HCT116 (cell line): ENCODE results near the gene IGSF6. TPM values are rescaled to one million over a fixed set of nuclear protein-coding genes. Genes with fewer than 3 reads are reported as not detected.
"Not testable (repeated sequence)": the region's sequence is repeated elsewhere in the genome, so short reads cannot be mapped to it uniquely, and the experiment has no call there.

Experiments used
- ATAC-seq: fragments of 200-7000 bp; cut with Tn5 transposase; 2 replicates; pipeline ENCODE4 v1.9.1; 2020; ENCODE audit warnings: mild to moderate bottlenecking, moderate library complexity
- BruUV-seq: library from RNA; stranded (reverse); fragments of 400-500 nt; replicated peaks from 2 replicates; lab custom pipeline; 2021; lab: Mats Ljungman, UMichigan
- CTCF ChIA-PET: fragments of 300-600 bp; sonication (Branson Sonifier 250); formaldehyde crosslinking; loops from one replicate; lab custom pipeline; 2021; ENCODE audit warnings: antibody characterized with exemption; lab: Charles Lee
- POLR2A ChIA-PET: fragments of 300-600, 350-600 bp; sonication (Branson Sonifier 250); formaldehyde crosslinking; loops from one replicate; lab custom pipeline; 2021; ENCODE audit warnings: antibody characterized with exemption; lab: Charles Lee
- RAD21 ChIA-PET, 2 experiments: fragments of 300-600 bp; sonication (Branson Sonifier 250); formaldehyde crosslinking; loops; one replicate each; lab custom pipeline; 2023; ENCODE audit warnings: low total read pairs in 2 of 2; ENCODE audit not compliant: uncharacterized antibody in 2 of 2, unreplicated experiment in 2 of 2, low non-redundant PET in 1 of 2; lab: Charles Lee
- DNase-seq: peaks from one replicate; pipeline ENCODE4 v3.0.0-alpha.2; 2010; ENCODE audit warnings: low read depth, low spot score
- H2AFZ ChIP-seq: fragments of 200-600 bp; shearing (Covaris generic), sonication (generic); 2 replicates; pipeline ENCODE4 v1.6.1; 2017; ENCODE audit warnings: low read depth, mixed run types, mixed read lengths, antibody characterized with exemption, low read length; ENCODE audit not compliant: poor library complexity, severe bottlenecking
- H3K27ac ChIP-seq: 2 replicates; pipeline ENCODE4 v1.5.1; 2012; ENCODE audit warnings: low read depth, low read length
- H3K27me3 ChIP-seq: fragments of 200-600 bp; sonication (generic); 2 replicates; pipeline ENCODE4 v1.6.1; 2016; ENCODE audit warnings: mixed run types, low read length, mixed read lengths; ENCODE audit not compliant: insufficient read depth
- H3K36me3 ChIP-seq, 2 experiments: fragments of 200-500 bp in 1 of 2; fragments of 200-600 bp in 1 of 2; sonication (Bioruptor generic) in 1 of 2; sonication (generic) in 1 of 2; 2 replicates each; pipeline versions ENCODE4 v1.5.1 to v1.6.1; 2014 to 2016; ENCODE audit warnings: low read length in 2 of 2, inconsistent platforms in 1 of 2, mixed read lengths in 1 of 2, mixed run types in 1 of 2; ENCODE audit not compliant: insufficient read depth in 2 of 2, control insufficient read depth in 1 of 2
- H3K4me1 ChIP-seq, 2 experiments: fragments of 200-600 bp in 1 of 2; sonication (generic) in 1 of 2; 2 replicates each; pipeline versions ENCODE4 v1.5.1 to v1.6.1; 2012 to 2017; ENCODE audit warnings: low read length in 2 of 2, inconsistent platforms in 1 of 2, mild to moderate bottlenecking in 1 of 2, mixed read lengths in 1 of 2, mixed run types in 1 of 2, moderate library complexity in 1 of 2; ENCODE audit not compliant: insufficient read depth in 2 of 2, control insufficient read depth in 1 of 2
- H3K4me2 ChIP-seq: fragments of 200-600 bp; sonication (generic); 2 replicates; pipeline ENCODE4 v1.6.1; 2017; ENCODE audit warnings: mixed run types, low read length, mixed read lengths
- H3K4me3 ChIP-seq, 2 experiments: fragments of 200-600 bp in 1 of 2; sonication (generic) in 1 of 2; replicated peaks in 1 of 2; 2 replicates each; pipeline ENCODE4 v1.5.1; 2011 to 2016; ENCODE audit warnings: low read length in 2 of 2, control low read depth in 1 of 2, low read depth in 1 of 2, mild to moderate bottlenecking in 1 of 2, mixed read lengths in 1 of 2, mixed run types in 1 of 2
- H3K79me2 ChIP-seq: fragments of 200-600 bp; sonication (generic); 2 replicates; pipeline ENCODE4 v1.6.1; 2017; ENCODE audit warnings: mild to moderate bottlenecking, mixed run types, low read length, moderate library complexity, mixed read lengths; ENCODE audit not compliant: insufficient read depth
- H3K9ac ChIP-seq: fragments of 200-600 bp; sonication (generic); 2 replicates; pipeline ENCODE4 v1.6.1; 2016; ENCODE audit warnings: low read length, mixed read lengths
- H3K9me2 ChIP-seq: fragments of 200-600 bp; sonication (generic), shearing (Covaris generic); 2 replicates; pipeline ENCODE4 v1.6.1; 2017; ENCODE audit warnings: mixed run types, mild to moderate bottlenecking, moderate library complexity; ENCODE audit not compliant: insufficient read depth
- H3K9me3 ChIP-seq, 2 experiments: fragments of 200-500 bp in 1 of 2; fragments of 200-600 bp in 1 of 2; sonication (Bioruptor generic) in 1 of 2; sonication (generic) in 1 of 2; 2 replicates each; pipeline ENCODE4 v1.6.1; 2014 to 2017; ENCODE audit warnings: low read length in 2 of 2, mixed read lengths in 2 of 2, inconsistent platforms in 1 of 2, low read depth in 1 of 2, mild to moderate bottlenecking in 1 of 2, mixed run types in 1 of 2, moderate library complexity in 1 of 2; ENCODE audit not compliant: control insufficient read depth in 1 of 2, insufficient read depth in 1 of 2
- H4K20me1 ChIP-seq: fragments of 200-600 bp; sonication (generic), shearing (Covaris generic); 2 replicates; pipeline ENCODE4 v1.6.1; 2017; ENCODE audit warnings: mixed run types, mild to moderate bottlenecking, moderate library complexity; ENCODE audit not compliant: insufficient read depth
- CTCF ChIP-seq, 3 experiments: fragments of 200-600 bp in 1 of 3; sonication (generic) in 1 of 3; IDR thresholded peaks in 2 of 3; conservative IDR thresholded peaks in 1 of 3; 2 replicates each; pipeline ENCODE4 v1.5.1; 2012 to 2017; ENCODE audit warnings: low read depth in 2 of 3, low read length in 2 of 3, antibody characterized with exemption in 1 of 3, borderline replicate concordance in 1 of 3, control low read depth in 1 of 3, mild to moderate bottlenecking in 1 of 3, mixed read lengths in 1 of 3, mixed run types in 1 of 3, moderate library complexity in 1 of 3; ENCODE audit not compliant: insufficient read depth in 1 of 3
- EGR1 ChIP-seq: IDR thresholded peaks from 2 replicates; pipeline ENCODE4 v1.6.1; 2012; ENCODE audit warnings: low read depth
- ELF1 ChIP-seq: IDR thresholded peaks from 2 replicates; pipeline ENCODE4 v1.6.1; 2012; ENCODE audit warnings: low read depth, borderline replicate concordance
- EZH2 ChIP-seq: fragments of 200-600 bp; sonication (generic); IDR thresholded peaks from 2 replicates; pipeline ENCODE4 v1.6.1; 2017; ENCODE audit warnings: antibody characterized with exemption, mixed run types
- REST ChIP-seq: IDR thresholded peaks from 2 replicates; pipeline ENCODE4 v1.6.1; 2012; ENCODE audit warnings: low read depth
- TCF7L2 ChIP-seq: IDR thresholded peaks from 2 replicates; pipeline ENCODE4 v1.7.0; 2011; ENCODE audit warnings: borderline replicate concordance, inconsistent platforms; ENCODE audit not compliant: insufficient read depth, insufficient read length; ENCODE audit errors: extremely low read depth
- ZFX ChIP-seq: fragments of 450-650 bp; IDR thresholded peaks from 2 replicates; pipeline ENCODE4 v1.6.1; 2017
- ZNF274 ChIP-seq: fragments of 200-500 bp; sonication (Bioruptor generic); IDR thresholded peaks from 2 replicates; pipeline ENCODE4 v1.6.1; 2014; ENCODE audit warnings: mild to moderate bottlenecking, low read depth, low read length, inconsistent platforms
- intact Hi-C: fragments of 100-400 bp; cut with micrococcal nuclease; formaldehyde crosslinking; loops from 2 replicates; pipeline ENCODE4 v1.10.0; 2022
- total RNA-seq: library from RNA; stranded (reverse); gene quantifications from one replicate; pipeline ENCODE4 v1.2.1, GENCODE V29; 2021; ENCODE audit not compliant: unreplicated experiment

The IGSF6 gene
- total RNA-seq, 1 experiment from 2014 or later: not detected

- H3K9ac ChIP-seq: no peak overlapping the region
- DNase-seq: peak; percentile 4
- no TSS peak for BruUV-seq
- no peak overlapping the region for H3K27ac ChIP-seq
- no peaks in the 10 kb centered on the region for H3K9me3 ChIP-seq
- ChIA-PET POLR2A (no interaction called here), RAD21 (no interaction called here), CTCF (no interaction called here)
- peak; percentile 8 to 60 (median 59); a peak in 4 of 6 replicates for TF ChIP-seq CTCF (IDR thresholded peaks at IDR 0.05 in 2 of 3, conservative IDR thresholded peaks at IDR 0.05 in 1 of 3; ENCODE audit: borderline replicate concordance in 1 of 3, insufficient read depth in 1 of 3, low read depth in 2 of 3, low read length in 2 of 3)
- no peak for TF ChIP-seq ELF1
- no peak for TF ChIP-seq EZH2
- no peaks in the 10 kb centered on the region for H3K27me3 ChIP-seq
- no peaks in the 10 kb centered on the region for H3K79me2 ChIP-seq
- ATAC-seq: peak; percentile 44; the same call in 1 of the 2 replicates
- no peak overlapping the region for H3K4me2 ChIP-seq
- no peaks in the 10 kb centered on the region for H3K4me1 ChIP-seq
- intact Hi-C loops: no loop called here
- no peak overlapping the region for H2AFZ ChIP-seq
- H4K20me1 ChIP-seq: no peaks in the 10 kb centered on the region
- H3K9me2 ChIP-seq: no peaks in the 10 kb centered on the region
- no peak overlapping the region for H3K4me3 ChIP-seq
- H3K36me3 ChIP-seq: no peaks in the 10 kb centered on the region
These were observed 31.8 kb upstream of the IGSF6 start for GRCh38 chr16:21684199-21684598.

GRCh38 chr16:21683184-21683583 lies 30.8 kb upstream of the IGSF6 start:
- no peak overlapping the region for H2AFZ ChIP-seq
- no peaks in the 10 kb centered on the region for H4K20me1 ChIP-seq
- no peaks in the 10 kb centered on the region for H3K79me2 ChIP-seq
- no peaks in the 10 kb centered on the region for H3K36me3 ChIP-seq
- H3K4me1 ChIP-seq: no peaks in the 10 kb centered on the region
- intact Hi-C loops: no loop called here
- CTCF ChIA-PET: no interaction called here
- ATAC-seq (no peak), DNase-seq (no peak)
- POLR2A ChIA-PET: no interaction called here
- no TSS peak for BruUV-seq
- no peak overlapping the region for H3K27ac ChIP-seq
- H3K27me3 ChIP-seq: no peaks in the 10 kb centered on the region
- H3K9me3 ChIP-seq: no peaks in the 10 kb centered on the region
- RAD21 ChIA-PET: no interaction called here
- H3K9me2 ChIP-seq: no peaks in the 10 kb centered on the region
- no peak overlapping the region for H3K4me3 ChIP-seq
- H3K4me2 ChIP-seq: no peak overlapping the region
- TF ChIP-seq ZNF274 (no peak), EGR1 (no peak), ZFX (no peak), TCF7L2 (no peak), REST (no peak), ELF1 (no peak)
- H3K9ac ChIP-seq: no peak overlapping the region

- CTCF ChIA-PET, H3K9me3 ChIP-seq, H3K4me2 ChIP-seq, H3K27ac ChIP-seq, DNase-seq, H3K9ac ChIP-seq, H3K4me1 ChIP-seq, H3K79me2 ChIP-seq, H3K27me3 ChIP-seq, H3K36me3 ChIP-seq, H3K9me2 ChIP-seq, intact Hi-C loops, H4K20me1 ChIP-seq, H3K4me3 ChIP-seq, ATAC-seq, POLR2A ChIA-PET, RAD21 ChIA-PET, H2AFZ ChIP-seq, BruUV-seq: not testable (repeated sequence)
These were observed 28.3 kb upstream of the IGSF6 start for GRCh38 chr16:21680714-21681113.
